Mononuclear cell (primary cell): ENCODE data around the gene ZMIZ1. TPM values are rescaled to one million over a fixed set of nuclear protein-coding genes. Genes with fewer than 3 reads are reported as not detected.

Source experiments
- H3K27me3 ChIP-seq: 2 replicates; pipeline ENCODE4 v1.6.0; 2011; ENCODE audit warnings: low read length, control low read depth; ENCODE audit not compliant: insufficient read depth
- H3K4me1 ChIP-seq: 2 replicates; pipeline ENCODE4 v1.5.1; 2011; ENCODE audit warnings: mild to moderate bottlenecking, low read length, control low read depth; ENCODE audit not compliant: insufficient read depth
- H3K4me3 ChIP-seq: 2 replicates; pipeline ENCODE4 v1.5.1; 2011; ENCODE audit warnings: mild to moderate bottlenecking, low read length, moderate library complexity
- H3K9me3 ChIP-seq: 2 replicates; pipeline ENCODE4 v1.5.1; 2011; ENCODE audit warnings: low read depth, mild to moderate bottlenecking, control low read depth, low read length
- total RNA-seq: library from RNA; depleted of rRNA; stranded (reverse); fragments of >200 nt; gene quantifications from one replicate; pipeline ENCODE4 v1.2.3, GENCODE V29; 2012

Gene ZMIZ1
- total RNA-seq, 1 donor: 26.2 TPM

DNA sequence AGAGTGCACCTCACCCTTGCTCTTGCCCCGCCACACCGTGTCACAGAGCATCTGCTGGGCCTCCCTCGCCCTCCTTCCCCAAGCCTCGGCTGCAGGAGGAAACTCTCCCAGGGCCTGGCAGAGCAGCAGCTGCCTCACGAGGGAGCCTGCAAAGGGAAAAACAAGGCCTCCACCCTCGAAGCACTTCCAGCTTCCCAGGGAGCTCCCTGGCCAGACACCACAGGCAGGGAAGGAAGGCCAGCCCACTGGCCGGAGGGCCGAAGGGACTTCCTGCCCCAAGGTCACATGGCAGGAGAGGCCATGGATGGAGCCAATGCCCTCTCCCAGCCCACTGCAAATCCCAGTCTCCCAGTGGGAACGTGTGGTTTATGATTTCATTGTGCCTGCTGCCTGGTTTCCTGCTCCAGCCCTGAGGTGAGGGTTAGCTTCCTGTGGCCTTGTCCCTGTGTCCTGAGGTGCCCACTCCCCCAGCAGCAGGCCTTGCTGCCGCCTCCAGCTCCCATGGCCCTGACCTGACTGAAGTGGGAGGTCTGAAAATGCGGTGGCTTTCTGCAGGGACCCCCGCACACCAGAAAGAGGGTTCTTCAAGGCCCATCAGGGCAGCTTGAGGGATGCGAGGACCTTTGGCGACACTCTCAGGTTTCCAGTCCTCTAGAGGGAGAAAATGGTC is 178.0 kb downstream of the ZMIZ1 start:
- H3K27me3 ChIP-seq: no peaks in the 10 kb centered on the region
- no peaks in the 10 kb centered on the region for H3K9me3 ChIP-seq
- peaks cover 86% of the 10 kb centered on the region for H3K4me1 ChIP-seq
- no peak overlapping the region for H3K4me3 ChIP-seq

DNA sequence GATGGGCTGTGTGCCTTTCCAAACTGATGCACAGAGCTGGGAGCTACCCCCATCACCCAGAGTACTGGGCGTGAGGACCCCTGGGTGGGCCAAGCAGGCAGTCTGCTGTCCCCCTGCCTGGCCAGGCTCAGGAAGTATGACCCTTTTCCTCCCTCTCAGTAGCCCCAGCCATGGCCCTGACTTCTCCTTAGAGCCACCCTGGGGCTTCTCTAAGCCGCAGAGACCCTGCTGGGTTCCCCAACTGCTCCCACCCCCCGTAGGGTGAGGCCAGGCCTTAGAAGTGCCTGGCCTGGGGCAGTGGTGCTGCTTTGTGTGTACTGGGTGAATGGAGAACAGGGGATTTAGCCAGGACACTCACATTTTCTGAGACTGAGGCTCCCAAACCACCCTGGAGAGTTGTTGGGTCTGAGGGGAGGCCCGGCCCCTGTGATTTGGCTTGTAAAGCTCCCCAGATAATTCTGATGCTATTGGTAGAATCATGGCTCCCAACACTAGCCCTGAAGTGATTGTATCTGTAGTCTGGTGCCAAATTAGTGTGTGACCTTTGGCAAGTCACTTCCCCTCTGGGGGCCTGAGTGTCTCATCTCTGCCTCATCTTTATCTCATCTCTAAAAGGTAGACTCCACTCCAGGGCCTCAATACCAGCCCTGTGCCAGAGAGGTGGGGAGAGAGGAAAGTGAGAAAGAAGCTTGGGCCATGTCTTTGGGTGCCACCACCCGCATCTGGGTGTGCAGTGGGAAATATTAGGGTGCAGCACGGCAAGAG is 178.8 kb downstream of the ZMIZ1 start:
- Histone ChIP-seq H3K4me1 (peaks cover 90% of the 10 kb centered on the region), H3K9me3 (no peaks in the 10 kb centered on the region), H3K27me3 (no peaks in the 10 kb centered on the region), H3K4me3 (no peak overlapping the region)

DNA sequence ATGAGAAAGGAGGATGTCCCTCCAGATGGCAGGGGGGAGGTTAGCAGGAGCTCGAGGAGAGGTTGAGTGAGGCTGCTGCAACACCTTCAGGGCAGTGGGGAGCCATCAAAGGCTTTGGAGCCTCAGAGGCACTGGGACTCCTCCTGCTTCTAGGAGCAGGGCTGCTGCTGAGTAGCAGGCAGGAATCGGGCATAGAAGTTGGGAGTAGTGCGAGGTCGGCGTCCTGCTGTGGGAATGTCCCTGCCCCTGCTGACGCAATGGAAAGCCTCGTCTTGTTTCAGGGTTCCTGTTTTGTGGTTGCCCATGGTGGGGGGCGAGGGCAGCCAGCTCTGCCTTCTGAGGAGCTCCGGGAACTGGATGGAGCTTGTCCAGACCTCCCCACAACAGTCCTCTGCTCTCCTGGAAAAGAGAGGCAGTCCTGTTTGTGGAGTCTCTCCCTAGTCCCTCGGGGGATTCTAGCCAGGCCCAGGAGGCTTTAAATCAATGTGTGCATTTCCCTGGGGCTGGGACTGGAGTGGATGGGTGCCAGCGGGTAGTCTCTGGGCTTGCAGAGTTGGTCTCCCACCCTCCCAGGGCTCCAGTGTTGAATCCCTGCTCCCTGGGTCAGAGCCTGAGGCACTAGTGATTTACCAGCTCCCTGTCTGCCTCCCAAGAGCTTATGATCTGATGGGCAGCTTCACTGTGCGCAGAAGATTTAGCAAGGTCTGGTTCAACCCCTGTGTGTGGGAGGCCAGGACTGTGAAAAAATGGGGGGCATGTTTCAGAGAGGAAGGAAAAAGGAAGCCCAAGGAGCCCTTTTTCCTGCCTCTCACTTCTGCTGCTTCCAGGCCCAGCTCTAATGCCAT is 179.8 kb downstream of the ZMIZ1 start:
- Histone ChIP-seq H3K4me3 (no peak overlapping the region), H3K9me3 (no peaks in the 10 kb centered on the region), H3K4me1 (peaks cover 91% of the 10 kb centered on the region), H3K27me3 (no peaks in the 10 kb centered on the region)

DNA sequence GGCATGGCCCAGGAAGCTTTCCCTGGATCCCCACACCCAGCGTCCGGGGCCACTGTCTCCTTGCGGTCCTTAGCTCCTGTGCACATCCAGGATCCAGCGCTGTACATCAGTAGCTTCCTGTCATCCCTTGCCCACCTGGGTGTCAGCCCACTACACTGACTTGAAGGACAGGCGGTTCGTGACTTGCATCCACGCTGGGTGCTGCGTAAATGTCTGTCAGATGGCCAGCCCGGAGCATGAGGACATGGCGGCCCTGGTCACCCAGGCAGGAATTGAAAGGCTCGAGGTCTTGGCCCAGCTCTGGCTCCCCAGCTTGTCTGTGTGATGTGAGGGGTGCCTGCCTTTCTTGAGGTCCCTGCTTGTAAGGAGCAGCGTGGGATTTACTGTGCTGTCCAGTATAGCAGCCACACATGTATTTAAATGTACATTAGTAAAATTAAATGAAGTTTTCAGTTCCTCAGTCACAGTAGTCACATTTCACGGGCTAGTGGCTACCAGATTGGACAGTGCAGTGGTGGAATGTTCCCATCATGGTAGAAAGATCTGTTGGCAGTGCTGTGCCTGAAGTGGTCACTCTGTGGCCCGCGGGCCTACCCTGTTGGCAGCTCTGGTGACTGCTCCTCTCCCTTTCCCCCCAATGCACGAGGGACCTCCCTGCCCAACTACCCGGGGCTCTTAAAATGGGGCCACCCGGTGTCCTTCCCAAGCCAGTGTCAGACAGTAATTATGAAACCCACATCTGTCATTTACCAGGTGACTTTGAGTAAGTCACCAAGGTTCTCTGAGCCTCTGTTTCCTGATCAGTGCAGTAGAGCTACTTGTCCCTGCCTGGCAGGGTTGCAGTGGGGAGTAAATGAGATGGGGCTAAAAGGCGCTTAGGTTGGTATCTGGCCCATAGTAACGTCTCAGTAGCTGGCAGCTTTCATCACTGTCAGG is 180.7 kb downstream of the ZMIZ1 start:
- Histone ChIP-seq H3K4me1 (peaks cover 82% of the 10 kb centered on the region), H3K9me3 (no peaks in the 10 kb centered on the region), H3K27me3 (no peaks in the 10 kb centered on the region), H3K4me3 (no peak overlapping the region)

DNA sequence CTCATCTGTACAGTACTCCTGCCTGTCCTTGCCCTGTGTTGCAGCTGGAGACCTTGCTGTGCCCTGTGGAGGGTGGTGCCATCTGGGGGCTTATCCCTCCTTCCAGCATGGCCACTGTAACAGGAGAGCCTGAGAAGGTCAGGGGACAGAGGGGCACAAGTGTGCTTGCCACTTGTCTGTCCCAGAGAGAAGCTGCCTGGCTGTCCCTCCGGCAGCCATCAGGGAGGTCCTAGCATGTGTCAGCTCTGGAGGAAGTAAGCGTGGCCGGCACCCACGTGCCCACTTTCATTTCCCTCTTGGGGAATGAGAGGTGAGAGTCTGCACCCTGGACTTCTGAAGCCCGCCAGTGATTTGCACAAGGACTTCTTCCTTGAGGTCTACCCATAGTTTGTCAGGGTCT is 181.5 kb downstream of the ZMIZ1 start:
- Histone ChIP-seq H3K4me3 (no peak overlapping the region), H3K4me1 (peaks cover 74% of the 10 kb centered on the region), H3K27me3 (no peaks in the 10 kb centered on the region), H3K9me3 (no peaks in the 10 kb centered on the region)

DNA sequence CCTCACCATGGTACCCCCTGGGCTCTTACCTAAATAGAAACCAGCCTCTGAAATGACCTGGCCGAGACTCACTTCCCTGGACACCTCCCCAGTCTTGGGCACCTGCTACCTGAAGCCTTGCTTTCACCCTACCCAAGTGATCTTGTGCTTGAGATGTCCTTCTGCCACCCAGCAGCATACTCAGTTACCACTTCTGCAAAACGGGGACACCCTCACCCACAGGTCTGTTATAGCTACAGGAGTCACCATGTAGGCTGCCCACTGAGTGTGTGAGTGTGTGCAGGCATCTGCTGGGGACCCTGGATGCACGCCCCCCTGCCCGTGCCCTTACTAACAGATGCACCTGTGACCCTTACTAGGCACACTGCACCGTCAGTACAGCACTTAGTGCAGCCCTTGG is 183.7 kb downstream of the ZMIZ1 start:
- no peaks in the 10 kb centered on the region for H3K9me3 ChIP-seq
- peaks cover 53% of the 10 kb centered on the region for H3K4me1 ChIP-seq
- no peaks in the 10 kb centered on the region for H3K27me3 ChIP-seq

DNA sequence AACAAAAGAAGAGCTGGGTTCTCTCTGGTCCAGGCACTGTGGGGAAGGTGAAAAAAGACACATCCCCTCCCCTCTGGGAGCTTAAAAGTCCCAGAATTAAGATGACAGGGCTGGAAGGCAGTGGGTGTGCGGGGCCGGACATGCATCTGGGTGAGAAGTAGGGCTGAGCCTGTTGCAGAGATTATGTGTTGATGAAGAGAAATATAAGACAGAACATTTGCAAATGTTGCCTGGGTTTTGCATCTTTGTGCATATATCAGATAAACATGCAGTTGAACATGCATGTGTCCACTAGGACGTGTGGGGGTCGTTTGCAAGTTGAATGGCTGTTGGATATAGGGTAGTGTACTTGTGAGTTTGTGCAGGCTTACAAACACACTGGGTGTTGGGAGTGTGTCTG is 184.2 kb downstream of the ZMIZ1 start:
- no peak overlapping the region for H3K4me3 ChIP-seq
- no peaks in the 10 kb centered on the region for H3K27me3 ChIP-seq
- H3K4me1 ChIP-seq: peaks cover 47% of the 10 kb centered on the region
- H3K9me3 ChIP-seq: no peaks in the 10 kb centered on the region

More for the DNA sequence above, 183.7 kb downstream of the ZMIZ1 start:
- no peak overlapping the region for H3K4me3 ChIP-seq

DNA sequence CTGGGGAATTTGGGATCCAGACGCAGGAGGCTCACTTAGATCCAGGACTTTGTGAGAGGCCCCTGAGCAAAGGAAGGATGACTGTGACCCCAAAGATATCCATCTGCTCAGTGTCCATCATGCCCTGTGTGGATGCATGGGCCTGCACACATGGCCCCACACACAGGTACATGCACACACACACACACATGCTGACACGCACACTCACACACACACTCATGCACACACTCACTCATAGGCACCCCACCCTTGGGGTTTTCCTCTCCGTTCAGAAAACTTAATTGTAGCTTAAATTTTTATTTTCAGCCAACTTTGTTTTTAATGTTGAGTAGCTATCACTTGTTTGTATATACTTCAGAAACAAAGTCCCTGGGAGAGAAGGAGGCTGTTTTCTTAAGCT is 184.9 kb downstream of the ZMIZ1 start:
- Histone ChIP-seq H3K4me3 (no peak overlapping the region), H3K27me3 (no peaks in the 10 kb centered on the region), H3K4me1 (peaks cover 40% of the 10 kb centered on the region), H3K9me3 (no peaks in the 10 kb centered on the region)

DNA sequence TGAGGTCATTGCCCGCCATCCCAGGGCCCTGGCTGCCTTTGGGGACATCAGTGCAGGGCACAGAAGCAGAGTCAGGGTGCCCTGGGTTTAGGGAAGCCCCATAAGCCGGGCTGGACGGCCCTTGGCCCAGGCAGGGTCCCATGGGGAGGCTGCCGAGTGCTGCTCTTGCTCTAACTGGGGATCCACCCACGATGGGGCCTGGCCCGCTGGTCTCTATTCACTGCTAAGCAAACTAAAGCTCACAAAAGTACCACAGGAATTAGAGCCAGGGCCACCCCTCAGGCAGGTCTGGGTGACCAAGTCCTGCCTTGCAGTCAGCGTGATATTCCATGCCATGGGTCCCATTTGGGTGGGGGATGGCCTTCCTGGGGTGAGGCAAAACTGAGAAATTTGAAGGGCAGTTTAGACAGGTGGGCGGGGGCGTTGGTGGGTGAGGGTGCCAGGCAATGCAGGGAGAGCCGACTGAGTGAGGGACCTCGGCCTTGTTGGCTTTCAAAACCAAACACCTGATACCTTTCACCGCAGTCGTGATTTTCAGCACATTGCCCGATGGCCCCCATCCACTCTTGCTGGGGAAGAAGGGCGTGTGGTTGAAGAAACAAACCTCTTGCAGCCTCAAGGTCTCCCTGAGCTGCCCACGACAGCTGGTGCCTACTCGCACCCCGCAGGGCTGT is 185.7 kb downstream of the ZMIZ1 start:
- no peak overlapping the region for H3K4me3 ChIP-seq
- H3K4me1 ChIP-seq: peaks cover 32% of the 10 kb centered on the region
- H3K9me3 ChIP-seq: no peaks in the 10 kb centered on the region
- H3K27me3 ChIP-seq: no peaks in the 10 kb centered on the region

DNA sequence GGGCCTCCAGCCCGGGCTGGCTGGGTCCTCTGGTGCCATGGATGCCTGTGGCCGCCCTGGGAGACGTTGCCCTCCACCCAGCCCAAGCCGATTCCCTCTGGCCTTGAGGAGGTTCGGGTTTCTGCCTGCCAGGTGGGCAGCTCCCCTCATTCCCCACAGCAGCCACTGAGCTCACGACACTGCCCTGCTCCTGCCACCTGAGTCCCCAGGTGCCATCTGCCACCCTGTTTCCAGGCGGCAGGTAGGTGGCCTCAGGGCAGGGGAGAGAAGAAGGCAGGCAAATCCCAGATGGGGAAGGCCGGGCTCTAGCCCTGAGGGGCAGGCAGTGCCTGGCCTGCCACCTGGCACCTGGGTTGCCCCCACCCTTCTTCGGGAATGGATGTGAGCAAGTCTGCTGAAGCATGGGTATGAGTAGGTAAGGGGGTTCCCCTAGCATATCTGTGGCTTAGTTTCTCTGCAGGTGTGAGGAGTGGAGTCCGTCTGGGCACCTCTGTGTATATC is 186.3 kb downstream of the ZMIZ1 start:
- H3K4me1 ChIP-seq: peaks cover 26% of the 10 kb centered on the region
- H3K27me3 ChIP-seq: no peaks in the 10 kb centered on the region
- H3K4me3 ChIP-seq: no peak overlapping the region
- H3K9me3 ChIP-seq: no peaks in the 10 kb centered on the region

DNA sequence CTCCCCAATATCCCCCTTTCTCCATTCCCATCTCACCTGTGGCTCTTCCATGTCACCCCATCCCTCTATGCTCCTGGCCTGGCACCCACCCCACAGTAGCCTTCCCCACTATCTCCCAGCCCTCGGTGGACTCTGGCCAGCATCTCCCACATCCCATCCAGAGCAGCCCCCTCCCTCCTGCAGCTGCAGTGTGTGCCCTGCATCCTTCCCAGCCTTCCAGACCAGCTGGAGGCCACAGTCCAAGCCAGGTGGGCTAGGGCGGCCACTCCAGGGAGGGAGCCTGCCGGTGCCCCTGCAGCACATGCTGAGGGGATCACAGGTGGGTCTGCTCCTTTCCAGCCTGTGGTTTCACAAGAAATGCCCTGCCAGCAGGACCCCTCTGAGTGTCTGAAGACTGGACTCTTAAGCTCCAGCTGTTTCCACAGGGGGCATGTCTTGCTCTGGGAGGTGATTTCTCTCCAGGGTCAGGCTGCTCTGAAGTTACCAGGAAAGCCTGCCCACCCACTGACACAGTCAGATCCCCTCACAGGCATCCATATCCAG is 187.6 kb downstream of the ZMIZ1 start:
- H3K27me3 ChIP-seq: no peaks in the 10 kb centered on the region
- no peak overlapping the region for H3K4me3 ChIP-seq
- peaks cover 14% of the 10 kb centered on the region for H3K4me1 ChIP-seq
- no peaks in the 10 kb centered on the region for H3K9me3 ChIP-seq

DNA sequence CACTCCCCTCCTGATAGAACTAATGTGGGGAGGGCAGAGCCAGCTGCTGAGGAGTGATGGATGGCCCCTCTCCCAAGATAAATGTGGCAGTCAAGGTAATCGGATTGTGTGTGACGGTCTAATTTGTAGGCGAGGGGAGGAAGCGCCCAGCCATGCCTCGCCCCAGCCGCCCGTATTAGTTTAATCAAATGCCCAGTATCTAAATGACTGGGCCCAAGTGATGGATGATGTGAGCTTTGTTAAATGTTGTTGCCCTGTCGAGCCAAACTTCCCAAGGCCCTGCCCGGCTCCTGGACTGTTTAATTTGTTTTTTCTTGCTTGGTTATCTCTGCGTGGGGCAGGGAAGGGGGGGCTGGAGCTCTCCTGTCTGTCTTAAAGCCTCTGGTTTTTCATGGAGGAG is 190.1 kb downstream of the ZMIZ1 start:
- peaks cover 6% of the 10 kb centered on the region for H3K4me1 ChIP-seq
- no peaks in the 10 kb centered on the region for H3K27me3 ChIP-seq
- H3K4me3 ChIP-seq: no peak overlapping the region
- no peaks in the 10 kb centered on the region for H3K9me3 ChIP-seq

DNA sequence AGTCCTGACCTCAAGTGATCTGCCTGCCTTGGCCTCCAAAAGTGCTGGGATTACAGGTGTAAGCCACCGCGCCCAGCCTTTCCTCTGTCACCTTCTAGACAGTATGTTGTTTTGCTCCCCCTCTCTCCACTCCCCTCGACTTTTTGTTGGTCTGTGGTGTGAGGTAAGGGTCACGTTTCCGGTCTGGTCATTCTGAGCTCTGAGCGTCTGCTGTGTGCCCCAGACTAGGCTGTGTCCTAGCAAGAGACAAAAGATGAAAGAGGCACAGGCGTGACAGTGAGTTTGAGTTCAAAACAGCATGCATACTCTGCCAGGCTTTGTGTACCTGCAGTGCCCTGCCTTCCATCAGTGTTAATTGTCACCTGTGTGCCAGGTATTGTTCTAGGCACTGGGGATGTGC is 191.1 kb downstream of the ZMIZ1 start:
- H3K9me3 ChIP-seq: no peaks in the 10 kb centered on the region
- H3K4me1 ChIP-seq: peaks cover 6% of the 10 kb centered on the region
- H3K4me3 ChIP-seq: no peak overlapping the region
- H3K27me3 ChIP-seq: no peaks in the 10 kb centered on the region
